ENCODE results near the gene SYCP2L.

Gene SYCP2L

DNA sequence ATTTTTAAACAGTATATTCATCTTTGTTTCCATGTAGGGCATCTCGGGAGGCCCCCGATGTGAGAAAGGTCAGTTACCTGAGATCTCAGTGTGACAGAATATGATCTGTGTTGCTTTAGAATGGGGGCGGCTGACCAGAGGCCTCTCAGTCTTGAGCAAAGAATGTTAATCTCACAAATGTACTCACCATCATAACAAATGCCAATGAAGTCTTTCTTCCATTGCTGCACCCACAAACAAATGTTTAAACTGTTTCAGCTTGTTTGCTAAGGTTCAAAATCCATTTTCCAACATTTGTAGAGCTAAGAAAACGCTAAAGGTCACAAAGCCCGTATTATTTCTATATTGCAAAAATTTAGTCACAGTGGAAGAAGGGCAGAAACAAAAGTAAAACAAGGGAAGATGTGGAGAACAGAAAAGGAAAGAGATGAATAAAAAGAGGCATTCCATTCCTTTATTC lies 125.5 kb downstream of the SYCP2L start:
- no peak for DNase-seq

DNA sequence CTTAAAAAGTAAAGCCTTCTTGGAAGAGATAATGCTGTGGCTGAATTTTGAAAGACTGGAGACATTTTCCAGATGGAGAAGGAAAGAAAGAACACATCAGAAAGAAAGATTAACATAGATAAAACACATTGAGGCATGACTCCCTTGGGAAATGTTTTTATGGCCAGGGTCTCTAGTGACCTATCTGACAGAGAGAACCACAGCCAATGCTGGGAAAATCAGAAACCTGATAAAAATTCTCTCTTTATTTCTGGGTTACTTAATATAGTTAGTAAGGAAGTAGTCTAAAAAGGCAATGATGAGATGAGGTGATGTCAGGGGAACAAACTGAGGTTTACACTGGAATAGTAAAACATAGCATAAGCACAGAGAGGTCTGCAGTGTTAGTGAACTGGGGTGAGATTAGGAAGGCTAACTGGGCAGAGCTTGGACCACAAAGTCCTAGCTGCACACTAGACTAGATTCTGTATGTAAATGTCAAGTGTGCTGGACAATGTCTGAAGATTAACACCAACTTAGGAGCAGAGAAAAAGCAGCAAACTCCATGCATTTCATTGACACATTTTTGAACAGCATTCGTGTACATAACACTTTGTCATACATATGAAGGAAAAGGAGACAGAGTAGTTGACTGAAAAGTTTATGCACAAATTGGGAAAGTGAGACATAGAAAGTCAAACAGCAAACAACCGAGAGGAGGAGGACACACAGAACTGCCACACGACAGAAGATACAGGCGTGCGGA lies 126.3 kb downstream of the SYCP2L start:
- no peak for DNase-seq

GRCh38 chr6:11013721-11014070 lies 126.8 kb downstream of the SYCP2L start:
- no peak for DNase-seq

DNA sequence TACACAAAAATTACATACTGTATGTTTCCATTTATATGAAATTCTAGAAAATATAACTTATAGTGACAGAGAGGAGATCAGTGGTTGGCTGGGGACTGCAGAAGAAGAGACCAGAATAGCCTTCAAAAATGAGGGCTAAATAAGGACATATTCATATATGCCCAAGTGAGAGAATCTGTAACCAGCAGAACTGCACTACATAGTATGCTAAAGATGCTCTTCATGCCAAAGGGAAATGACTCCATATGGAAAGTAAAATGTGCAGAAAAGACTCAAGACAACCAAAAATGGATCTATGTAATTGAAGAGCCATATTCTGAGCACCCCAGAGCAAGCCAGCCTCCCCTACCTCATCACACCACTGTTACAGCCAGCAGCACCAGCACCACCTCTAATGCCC lies 128.2 kb downstream of the SYCP2L start:
- no peak for DNase-seq

GRCh38 chr6:11016452-11016851 lies 129.6 kb downstream of the SYCP2L start:
- DNase-seq, result no peak

- DNase-seq, result no peak
Measured at GRCh38 chr6:11017090-11017489, 130.2 kb downstream of the SYCP2L start.

GRCh38 chr6:11018225-11018624 lies 131.4 kb downstream of the SYCP2L start:
- no peak for DNase-seq

GRCh38 chr6:11021003-11021402 lies 134.2 kb downstream of the SYCP2L start:
- no peak for DNase-seq

DNA sequence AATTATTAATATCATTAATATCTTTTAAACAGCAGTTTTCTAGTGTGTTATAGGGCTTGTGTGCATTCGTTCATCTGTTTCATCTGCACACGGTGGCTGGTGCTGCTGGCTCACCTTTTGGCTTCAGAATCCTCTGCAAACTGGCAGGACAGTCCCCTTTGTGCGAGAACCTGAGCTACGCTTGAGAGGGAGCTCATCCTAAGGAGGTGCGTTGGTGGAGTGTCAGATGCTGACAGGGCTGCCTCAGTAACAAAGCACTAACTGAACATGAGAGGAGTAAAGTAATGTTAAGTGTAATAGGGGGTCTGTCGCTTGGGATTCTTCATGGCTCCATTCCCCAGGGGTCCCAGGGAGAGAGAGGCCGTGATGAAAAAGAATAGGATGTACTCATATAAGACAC lies 134.9 kb downstream of the SYCP2L start:
- DNase-seq, result no peak

DNA sequence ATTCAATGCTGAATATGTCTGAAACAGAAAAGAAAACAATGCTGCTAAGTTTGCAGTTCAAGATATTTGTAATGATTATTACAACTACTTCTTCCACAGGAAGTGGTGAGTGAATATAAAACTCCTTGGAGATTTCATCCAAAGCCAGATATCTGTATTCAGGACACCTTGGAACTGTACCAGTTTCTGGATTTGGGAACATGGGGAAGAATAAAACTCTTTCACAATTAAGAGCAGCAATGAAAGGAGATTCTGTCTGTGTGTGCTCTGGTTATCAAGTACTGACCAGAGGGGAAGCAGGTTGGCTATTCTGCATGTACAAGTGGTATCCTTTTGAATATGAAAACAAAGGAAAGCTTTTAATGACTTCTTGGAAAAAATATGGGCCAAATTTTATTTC lies 136.2 kb downstream of the SYCP2L start:
- DNase-seq, result peak; percentile 52

Measured in fibroblast of skin of right biceps (primary cell).